IPS-NIHi7 (cell line): Measurements from ENCODE around the gene PPP2R2D.

Experiments used
- DNase-seq: peaks from one replicate; pipeline ENCODE4 v3.0.0; 2012; ENCODE audit warnings: mixed read lengths; ENCODE audit errors: extremely low spot score

PPP2R2D gene

GRCh38 chr10:131900350-131901152, at the start of gene PPP2R2D:
PPP2R2D (plus strand) TSS chr10:131901008; CDS start chr10:131901149, 141 bp downstream.
- DNase-seq, result peak; percentile 96

GRCh38 chr10:131851346-131851745, 49.5 kb upstream of the PPP2R2D start:
- no peak for DNase-seq

GRCh38 chr10:131852176-131852822, 48.5 kb upstream of the PPP2R2D start:
- DNase-seq, result no peak

- DNase-seq, result no peak
These were observed 47.8 kb upstream of the PPP2R2D start for GRCh38 chr10:131852823-131853609.

- DNase-seq, result no peak
These were observed 47.2 kb upstream of the PPP2R2D start for GRCh38 chr10:131853610-131853964.

- DNase-seq, result no peak
These were observed 46.1 kb upstream of the PPP2R2D start for GRCh38 chr10:131854579-131855335.

GRCh38 chr10:131855461-131856401, 45.1 kb upstream of the PPP2R2D start:
- DNase-seq, result no peak

- DNase-seq, result no peak
These were observed 44.2 kb upstream of the PPP2R2D start for GRCh38 chr10:131856441-131857094.

- DNase-seq, result no peak
These were observed 43.4 kb upstream of the PPP2R2D start for GRCh38 chr10:131857156-131858117.

GRCh38 chr10:131858118-131858515, 42.7 kb upstream of the PPP2R2D start:
- no peak for DNase-seq

- no peak for DNase-seq
These were observed 42.0 kb upstream of the PPP2R2D start for GRCh38 chr10:131858583-131859340.

- no peak for DNase-seq
These were observed 41.3 kb upstream of the PPP2R2D start for GRCh38 chr10:131859341-131860020.

- DNase-seq, result no peak
These were observed 40.5 kb upstream of the PPP2R2D start for GRCh38 chr10:131860311-131860710.

- no peak for DNase-seq
These were observed 39.9 kb upstream of the PPP2R2D start for GRCh38 chr10:131860806-131861440.

- DNase-seq, result no peak
These were observed 38.3 kb upstream of the PPP2R2D start for GRCh38 chr10:131862548-131862947.

- DNase-seq, result no peak
These were observed 35.4 kb upstream of the PPP2R2D start for GRCh38 chr10:131865223-131865917.
